Endothelial cell (in vitro differentiated cells): ENCODE measurements around the gene DDX10. TPM values are rescaled to one million over a fixed set of nuclear protein-coding genes. Genes with fewer than 3 reads are reported as not detected.

ENCODE experiments used
- DNase-seq: peaks from one replicate; pipeline ENCODE4 v3.0.0; 2021; ENCODE audit warnings: low spot score
- H3K27ac Mint-ChIP-seq: one replicate; pipeline ENCODE4 v1.8.0; 2021; ENCODE audit warnings: mixed read lengths, inconsistent platforms; ENCODE audit not compliant: unreplicated experiment
- H3K27me3 Mint-ChIP-seq: one replicate; pipeline ENCODE4 v1.8.0; 2021; ENCODE audit warnings: mild to moderate bottlenecking, moderate library complexity, mixed read lengths, inconsistent platforms; ENCODE audit not compliant: unreplicated experiment
- H3K36me3 Mint-ChIP-seq: one replicate; pipeline ENCODE4 v1.8.0; 2021; ENCODE audit warnings: mild to moderate bottlenecking, low read depth, mixed read lengths, inconsistent platforms; ENCODE audit not compliant: unreplicated experiment
- H3K4me1 Mint-ChIP-seq: one replicate; pipeline ENCODE4 v1.8.0; 2021; ENCODE audit warnings: mild to moderate bottlenecking, mixed read lengths, inconsistent platforms; ENCODE audit not compliant: unreplicated experiment
- H3K4me3 Mint-ChIP-seq: one replicate; pipeline ENCODE4 v1.8.0; 2021; ENCODE audit warnings: mild to moderate bottlenecking, mixed read lengths, inconsistent platforms; ENCODE audit not compliant: unreplicated experiment
- H3K9me3 Mint-ChIP-seq: one replicate; pipeline ENCODE4 v1.8.0; 2021; ENCODE audit warnings: mixed read lengths, inconsistent platforms; ENCODE audit not compliant: unreplicated experiment
- CTCF ChIP-seq: fragments of 200-600 bp; sonication (generic); IDR thresholded peaks from one replicate; pipeline ENCODE4 v1.5.0; 2021; ENCODE audit warnings: antibody characterized with exemption; ENCODE audit not compliant: unreplicated experiment
- total RNA-seq: library from RNA; stranded (reverse); fragmentation: NEBNext Ultra II Directional; extraction: Animal tissue kit (Norgen Biotek cat#: 25700); gene quantifications from one replicate; pipeline ENCODE4 v1.2.1, GENCODE V29; 2021; ENCODE audit not compliant: unreplicated experiment

DDX10 gene
- total RNA-seq, 1 donor from 2014 or later = 20.9 TPM

- no peak overlapping the region for H3K27ac Mint-ChIP-seq
- peaks cover 4% of the 10 kb centered on the region for H3K4me1 Mint-ChIP-seq
- no peaks in the 10 kb centered on the region for H3K9me3 Mint-ChIP-seq
- H3K27me3 Mint-ChIP-seq = no peaks in the 10 kb centered on the region
- no peak for TF ChIP-seq CTCF
- no peaks in the 10 kb centered on the region for H3K36me3 Mint-ChIP-seq
- H3K4me3 Mint-ChIP-seq = no peak overlapping the region
- DNase-seq = no peak
These were observed 122.2 kb downstream of the DDX10 start for GRCh38 chr11:108787105-108787504.

GRCh38 chr11:108788565-108789199 is 123.8 kb downstream of the DDX10 start:
- peaks cover 4% of the 10 kb centered on the region for H3K4me1 Mint-ChIP-seq

GRCh38 chr11:108790501-108791299 is 125.8 kb downstream of the DDX10 start:
- Mint-ChIP-seq H3K27ac (no peak overlapping the region), H3K27me3 (no peaks in the 10 kb centered on the region), H3K36me3 (no peaks in the 10 kb centered on the region), H3K4me3 (no peak overlapping the region), H3K4me1 (peaks cover 4% of the 10 kb centered on the region), H3K9me3 (no peaks in the 10 kb centered on the region)
- DNase-seq = no peak
- TF ChIP-seq CTCF = no peak

More at GRCh38 chr11:108788565-108789199, 123.8 kb downstream of the DDX10 start:
- Mint-ChIP-seq H3K4me3 (no peak overlapping the region), H3K27me3 (no peaks in the 10 kb centered on the region), H3K36me3 (no peaks in the 10 kb centered on the region), H3K9me3 (no peaks in the 10 kb centered on the region), H3K27ac (no peak overlapping the region)
- peak; percentile 40 for TF ChIP-seq CTCF
- DNase-seq = peak; percentile 11

- Mint-ChIP-seq H3K36me3 (no peaks in the 10 kb centered on the region), H3K9me3 (no peaks in the 10 kb centered on the region), H3K27me3 (no peaks in the 10 kb centered on the region)
These were observed 128.3 kb downstream of the DDX10 start for GRCh38 chr11:108793138-108793537.

More at GRCh38 chr11:108793138-108793537, 128.3 kb downstream of the DDX10 start:
- Mint-ChIP-seq H3K27ac (no peak overlapping the region), H3K4me1 (peaks cover 4% of the 10 kb centered on the region), H3K4me3 (no peak overlapping the region)
- TF ChIP-seq CTCF = no peak
- no peak for DNase-seq
